Germinal center (tissue), 1 donor: Measurements from ENCODE around the gene NKD1.
"Not testable (repeated sequence)": the region's sequence is repeated elsewhere in the genome, so short reads cannot be mapped to it uniquely, and the experiment has no call there.

Experiments
- DNase-seq: peaks from one replicate; pipeline ENCODE4 v3.0.0; 2012; ENCODE audit warnings: mixed read lengths, low spot score

Gene NKD1, protein sequence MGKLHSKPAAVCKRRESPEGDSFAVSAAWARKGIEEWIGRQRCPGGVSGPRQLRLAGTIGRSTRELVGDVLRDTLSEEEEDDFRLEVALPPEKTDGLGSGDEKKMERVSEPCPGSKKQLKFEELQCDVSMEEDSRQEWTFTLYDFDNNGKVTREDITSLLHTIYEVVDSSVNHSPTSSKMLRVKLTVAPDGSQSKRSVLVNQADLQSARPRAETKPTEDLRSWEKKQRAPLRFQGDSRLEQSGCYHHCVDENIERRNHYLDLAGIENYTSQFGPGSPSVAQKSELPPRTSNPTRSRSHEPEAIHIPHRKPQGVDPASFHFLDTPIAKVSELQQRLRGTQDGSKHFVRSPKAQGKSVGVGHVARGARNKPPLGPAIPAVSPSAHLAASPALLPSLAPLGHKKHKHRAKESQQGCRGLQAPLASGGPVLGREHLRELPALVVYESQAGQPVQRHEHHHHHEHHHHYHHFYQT

DNA sequence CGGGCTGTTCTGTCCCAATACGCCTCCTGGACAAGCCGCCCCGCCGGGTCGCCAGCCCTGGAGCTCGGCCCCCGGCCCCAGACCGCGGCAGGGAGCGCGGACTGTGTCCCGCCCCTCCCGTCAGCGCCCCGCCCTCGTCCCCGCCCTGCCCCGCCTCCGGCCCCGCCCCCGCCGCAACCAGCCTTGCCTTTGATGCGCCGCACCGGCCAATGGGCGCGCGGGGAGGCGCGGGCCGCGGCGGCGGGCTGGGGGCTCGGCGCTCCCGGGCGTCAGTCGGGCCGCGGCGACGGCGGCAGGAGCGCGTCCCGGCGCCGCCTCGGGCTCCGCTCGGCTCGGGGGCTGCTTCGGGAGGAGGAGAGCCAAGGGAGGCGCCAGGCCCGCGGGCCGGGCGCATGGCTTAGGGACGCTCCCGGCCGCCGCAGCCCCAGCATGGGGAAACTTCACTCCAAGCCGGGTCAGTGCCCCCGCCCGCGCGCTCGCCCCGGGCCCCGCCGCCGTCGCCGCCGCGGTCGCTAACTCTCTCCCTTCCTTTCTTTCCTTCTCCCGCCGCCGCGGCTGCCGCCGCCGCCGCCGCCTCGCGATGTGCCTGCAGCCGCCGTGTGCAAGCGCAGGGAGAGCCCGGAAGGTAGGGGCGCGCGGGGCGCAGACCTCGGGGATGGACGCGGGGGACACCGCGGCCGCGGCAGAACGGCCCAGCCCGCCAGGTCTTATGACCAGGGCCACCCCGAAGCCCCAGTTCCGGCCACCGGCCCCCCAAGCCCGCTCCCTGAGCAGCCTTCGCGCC lies at the start of gene NKD1:
NKD1 (plus strand) TSS at position 272 of the 784 bp plus-strand sequence; CDS start at position 430, 158 bp downstream.
- DNase-seq: peak; percentile 89

DNA sequence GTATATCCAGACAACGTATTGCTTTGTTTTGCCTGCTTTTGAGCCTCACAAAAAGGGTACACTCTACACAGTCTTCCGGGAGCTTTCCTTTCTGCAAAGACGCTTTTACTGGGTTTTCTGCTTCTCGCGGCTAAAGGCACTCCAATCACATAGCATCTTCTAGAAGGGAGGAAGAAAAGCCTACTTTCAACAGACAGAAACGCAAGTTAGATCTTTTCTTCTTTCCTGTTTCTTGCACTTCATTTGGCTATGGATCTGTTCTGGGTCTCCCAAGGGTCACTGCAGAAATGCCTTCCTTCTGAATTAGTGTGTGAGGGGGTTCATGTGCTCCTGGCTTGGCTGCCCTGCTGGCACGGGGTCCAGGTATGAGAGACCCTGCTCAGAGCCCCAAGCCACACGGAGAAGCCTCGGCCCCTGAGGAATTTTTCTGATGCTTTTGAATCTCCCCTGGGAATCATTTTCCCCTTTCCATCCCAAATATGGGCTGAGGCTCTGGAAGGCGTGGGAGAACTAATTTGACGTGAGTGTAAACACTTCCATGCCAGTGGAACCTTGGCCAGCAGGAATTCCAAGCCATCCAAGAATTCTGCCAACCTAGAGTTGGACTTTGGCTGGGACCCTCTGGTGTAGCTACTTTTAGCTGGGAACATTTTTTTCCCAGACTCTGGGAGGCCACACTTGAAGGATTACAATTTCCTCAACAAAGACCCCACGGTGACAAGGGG lies 49.6 kb upstream of the NKD1 start:
- DNase-seq: no peak

GRCh38 chr16:50499254-50499653 lies 48.9 kb upstream of the NKD1 start:
- DNase-seq: no peak

DNA sequence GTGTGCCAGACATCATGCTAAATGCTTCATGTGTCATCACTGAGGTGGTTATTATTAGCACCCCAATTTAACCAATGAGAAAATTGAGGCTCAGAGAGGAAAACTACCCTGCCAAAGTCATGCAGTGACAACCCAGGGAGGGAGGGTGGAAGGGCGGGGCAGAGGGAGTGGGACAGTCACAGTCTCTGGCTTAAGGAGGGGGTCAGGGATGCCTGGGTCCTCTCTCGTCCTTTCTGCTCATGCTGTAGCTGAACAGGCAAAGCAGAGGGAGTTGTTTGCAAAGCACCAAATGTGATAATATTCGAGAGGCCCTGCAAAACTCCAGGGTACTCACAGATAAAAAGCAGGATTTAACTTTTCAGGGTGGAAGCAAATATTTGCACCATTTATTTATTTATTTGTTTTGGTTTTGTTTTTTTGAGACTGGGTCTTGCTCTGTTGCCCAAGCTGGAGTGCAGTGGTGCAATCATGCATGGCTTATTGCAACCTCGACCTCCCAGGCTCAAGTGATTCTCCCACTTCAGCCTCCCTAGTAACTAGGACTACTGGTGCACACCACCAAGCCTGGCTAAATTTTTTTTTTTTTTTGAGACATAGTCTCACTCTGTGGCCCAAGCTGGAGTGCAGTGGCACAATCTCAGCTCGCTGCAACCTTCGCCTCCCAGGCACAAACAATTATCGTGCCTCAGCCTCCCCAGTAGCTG lies 47.9 kb upstream of the NKD1 start:
- DNase-seq: no peak

DNA sequence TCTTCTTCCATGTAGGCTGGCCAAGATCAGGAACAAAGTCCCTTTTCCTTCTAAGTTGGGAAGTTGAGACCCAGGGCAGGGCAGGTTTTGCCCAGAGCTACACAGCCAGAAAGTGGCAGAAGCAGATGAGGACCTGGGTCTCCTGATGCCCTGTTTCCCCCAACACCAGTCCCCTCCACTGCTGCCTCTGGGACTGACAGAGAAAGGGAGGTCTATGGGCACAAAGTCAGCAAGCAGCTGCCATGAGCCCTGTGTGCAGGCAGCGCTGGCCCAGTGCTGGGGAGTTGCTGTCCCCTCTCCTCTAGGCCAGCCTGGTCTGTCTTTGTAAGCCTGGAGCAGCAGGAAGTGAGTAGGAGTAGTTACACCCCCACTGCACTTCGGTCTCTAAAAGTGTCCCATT lies 46.9 kb upstream of the NKD1 start:
- no peak for DNase-seq

GRCh38 chr16:50501986-50502615 lies 46.1 kb upstream of the NKD1 start:
- no peak for DNase-seq

- no peak for DNase-seq
These were observed 45.6 kb upstream of the NKD1 start for GRCh38 chr16:50502616-50503011.

GRCh38 chr16:50503868-50504531 lies 44.2 kb upstream of the NKD1 start:
- DNase-seq: not testable (repeated sequence)

DNA sequence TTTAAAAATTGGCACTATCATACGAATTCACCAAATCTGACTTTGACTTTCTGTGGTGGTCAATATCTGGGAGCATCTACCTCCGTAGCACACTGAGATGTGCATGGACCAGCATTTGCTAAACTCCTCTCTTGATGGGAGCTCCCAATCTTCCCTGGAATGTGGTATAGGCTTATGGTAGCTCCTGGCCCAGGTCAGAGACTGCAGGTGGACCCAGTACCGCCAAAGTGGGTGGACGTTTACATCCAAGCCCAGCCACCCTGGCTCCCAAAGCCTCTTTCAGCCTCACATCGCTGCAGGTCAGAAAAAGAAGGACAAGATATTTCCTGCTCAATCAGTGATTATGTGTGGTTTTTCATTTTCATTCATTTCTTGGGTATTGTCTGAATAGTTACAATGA lies 43.1 kb upstream of the NKD1 start:
- no peak for DNase-seq

GRCh38 chr16:50505714-50506542 lies 42.3 kb upstream of the NKD1 start:
- no peak for DNase-seq

DNA sequence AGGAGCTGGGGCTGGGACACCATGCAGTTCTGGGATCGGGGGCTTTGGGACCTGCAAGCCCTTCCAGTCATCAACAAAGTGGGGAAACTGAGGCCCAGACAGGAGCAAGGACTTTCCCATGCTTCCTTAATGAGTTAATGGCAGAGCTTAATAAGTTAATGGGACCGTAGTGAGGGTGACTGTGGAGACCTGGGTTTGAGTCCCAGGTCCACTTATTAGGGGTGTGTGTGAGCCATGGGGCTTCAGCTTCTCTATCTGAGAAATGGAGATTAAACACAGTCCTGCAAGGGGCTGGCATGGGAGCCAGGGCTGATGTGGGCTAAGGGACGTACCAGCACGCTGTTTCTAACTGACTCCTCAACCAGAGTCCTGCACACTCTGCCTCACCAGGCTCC lies 41.7 kb upstream of the NKD1 start:
- DNase-seq: no peak

DNA sequence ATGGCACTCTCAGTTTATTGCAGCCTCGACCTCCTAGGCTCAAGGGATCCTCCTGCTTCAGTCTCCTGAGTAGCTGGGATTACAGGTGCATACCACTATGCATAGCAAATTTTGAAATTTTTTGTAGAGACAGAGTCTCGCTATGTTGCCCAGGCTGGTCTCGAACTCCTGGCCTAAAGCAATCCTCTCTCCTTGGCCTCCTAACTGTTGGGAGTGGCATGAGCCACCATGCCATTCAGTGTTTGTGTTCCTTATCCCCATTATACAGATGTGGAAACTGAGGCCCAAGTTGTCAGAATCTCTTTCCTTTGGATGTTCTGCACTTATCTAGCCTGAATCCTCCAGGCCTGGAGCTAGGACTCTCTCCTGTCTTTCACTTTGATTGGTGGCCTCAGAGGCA lies 40.8 kb upstream of the NKD1 start:
- no peak for DNase-seq

DNA sequence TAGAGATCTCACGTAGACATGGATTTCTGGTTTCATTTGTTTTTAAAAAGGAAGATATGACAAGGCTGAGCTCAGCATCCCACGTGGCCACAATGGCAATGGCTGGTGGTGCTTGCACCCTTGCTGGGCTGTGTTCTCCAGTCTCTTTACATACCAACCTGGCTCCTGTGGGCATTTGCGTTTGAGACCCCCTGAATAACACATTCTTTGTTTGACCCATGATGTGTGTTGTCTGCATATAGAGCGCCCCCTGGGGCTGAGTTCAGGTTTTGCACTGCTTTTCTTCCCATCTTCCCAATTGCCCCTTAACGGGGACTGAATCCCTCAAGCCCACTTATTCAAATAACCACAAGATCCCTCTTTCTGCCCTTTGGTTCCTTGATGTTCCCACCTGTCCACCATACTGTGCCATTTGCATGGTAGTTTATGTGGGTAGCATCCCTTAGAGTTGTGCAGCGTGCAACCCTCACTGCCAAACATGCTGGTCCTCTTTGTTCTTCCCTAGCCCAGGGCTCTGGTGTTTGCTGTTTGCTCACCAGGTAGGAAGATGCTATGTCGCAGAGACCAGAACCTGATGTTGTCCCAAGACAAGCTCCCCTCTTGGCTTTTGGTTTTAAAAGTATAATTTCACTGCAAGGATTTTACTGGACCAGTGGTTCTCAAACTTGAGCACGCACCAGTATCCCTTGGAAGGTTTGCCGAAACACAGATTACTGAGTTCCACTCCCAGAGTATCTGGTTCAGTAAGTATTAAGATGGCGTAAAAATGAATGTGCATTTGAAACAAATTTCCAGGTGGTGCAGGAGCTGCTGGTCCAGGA lies 38.5 kb upstream of the NKD1 start:
- peak; percentile 30 for DNase-seq

DNA sequence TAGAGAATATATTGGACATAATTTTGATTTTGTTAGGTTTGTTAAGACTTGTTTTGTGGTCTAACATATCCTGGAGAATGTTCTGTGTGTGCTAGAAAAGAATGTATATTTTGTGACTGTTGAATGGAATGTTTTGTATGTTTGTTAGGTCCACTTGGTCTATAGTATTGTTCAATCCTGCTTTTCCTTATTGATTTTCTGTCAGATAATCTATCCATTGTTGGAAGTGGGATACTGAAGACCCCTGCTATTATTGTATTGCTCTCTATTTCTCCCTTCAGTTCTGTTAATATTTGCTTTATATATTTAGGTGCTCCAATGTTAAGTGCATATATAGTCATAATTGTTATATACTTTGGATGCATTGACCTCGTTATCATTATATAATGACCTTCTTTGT lies 33.0 kb upstream of the NKD1 start:
- DNase-seq: no peak

DNA sequence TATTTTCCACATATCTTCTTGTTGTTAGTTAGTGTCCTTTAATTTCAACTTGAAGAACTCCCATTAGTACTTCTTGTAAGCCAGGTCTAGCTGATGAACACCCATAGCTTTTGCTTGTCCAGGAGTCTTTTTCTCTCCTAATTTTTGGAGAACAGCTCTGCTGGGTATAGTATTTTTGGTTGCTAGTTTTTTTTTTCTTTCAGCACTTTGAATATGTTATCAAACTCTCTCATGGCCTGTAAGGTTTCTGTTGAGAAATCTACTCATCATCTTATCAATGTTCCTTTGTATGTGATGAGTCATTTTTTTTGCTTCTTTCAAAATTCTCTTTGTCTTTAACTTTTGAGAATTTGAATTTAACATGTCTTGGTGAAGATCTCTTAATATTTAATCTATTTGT lies 31.8 kb upstream of the NKD1 start:
- DNase-seq: no peak

- DNase-seq: no peak
These were observed 31.3 kb upstream of the NKD1 start for GRCh38 chr16:50516890-50517289.

DNA sequence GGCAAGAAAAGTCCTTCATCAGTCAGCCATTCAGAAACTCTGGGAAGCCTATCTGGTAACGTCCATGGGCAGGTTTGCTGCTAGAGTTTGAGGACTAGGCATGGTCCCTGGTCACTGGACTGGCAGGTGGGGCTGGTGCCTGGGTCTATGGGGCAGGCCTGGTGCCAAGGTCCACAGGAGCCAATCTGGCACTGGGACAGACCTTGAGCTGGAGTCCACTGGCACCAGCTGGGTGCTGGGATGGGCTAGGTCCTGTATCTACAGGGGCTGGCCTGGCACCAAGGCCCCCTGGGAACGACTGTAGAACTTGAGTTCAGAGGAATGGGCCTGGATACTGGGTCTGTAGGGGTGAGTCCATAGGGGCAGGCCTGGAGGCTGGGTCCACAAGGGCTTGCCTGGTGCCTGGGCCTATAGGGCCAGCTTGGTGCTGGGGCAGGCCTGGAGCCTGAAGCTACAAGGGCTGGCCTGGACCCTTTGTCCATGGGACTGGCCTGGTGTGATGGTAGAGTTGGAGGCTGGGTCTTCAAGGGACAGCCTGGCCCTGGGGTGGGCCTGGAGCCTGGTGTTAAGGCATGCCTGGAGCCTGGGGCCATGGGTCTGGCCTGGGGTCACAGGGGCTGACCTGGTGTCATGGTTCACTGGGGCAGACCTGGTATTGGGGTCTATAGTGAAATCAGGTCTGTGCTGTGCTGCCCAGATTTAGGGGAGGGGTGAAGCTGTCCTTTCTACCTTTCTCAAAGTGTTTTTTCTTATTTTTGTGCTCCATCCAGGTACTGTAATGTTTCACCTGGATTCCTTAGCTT lies 30.5 kb upstream of the NKD1 start:
- no peak for DNase-seq

GRCh38 chr16:50519001-50519400 lies 29.2 kb upstream of the NKD1 start:
- DNase-seq: no peak
